Immature natural killer cell (primary cell): ENCODE measurements around the gene ZYX. TPM values are rescaled to one million over a fixed set of nuclear protein-coding genes. Genes with fewer than 3 reads are reported as not detected.

Experiments used
- DNase-seq, 3 donors: peaks; one replicate each; pipeline ENCODE4 v3.0.0; 2022; ENCODE audit warnings: mixed read lengths in 1 of 3
- H3K27ac Mint-ChIP-seq, 6 donors: one replicate each; pipeline ENCODE4 v1.8.0; 2020; ENCODE audit warnings: mixed read lengths in 6 of 6, mild to moderate bottlenecking in 5 of 6, inconsistent platforms in 4 of 6, moderate library complexity in 3 of 6
- H3K27me3 Mint-ChIP-seq, 3 donors: one replicate each; pipeline ENCODE4 v1.8.0; 2020 to 2021; ENCODE audit warnings: low read depth in 3 of 3, mild to moderate bottlenecking in 3 of 3, mixed read lengths in 3 of 3, moderate library complexity in 3 of 3, inconsistent platforms in 1 of 3
- H3K36me3 Mint-ChIP-seq, 3 donors: one replicate each; pipeline ENCODE4 v1.8.0; 2020; ENCODE audit warnings: mixed read lengths in 3 of 3, inconsistent platforms in 2 of 3, mild to moderate bottlenecking in 2 of 3
- H3K4me1 Mint-ChIP-seq, 2 donors: one replicate each; pipeline ENCODE4 v1.8.0; 2020; ENCODE audit warnings: inconsistent platforms in 2 of 2, mild to moderate bottlenecking in 2 of 2, mixed read lengths in 2 of 2, moderate library complexity in 1 of 2
- H3K4me3 Mint-ChIP-seq, 5 donors: one replicate each; pipeline ENCODE4 v1.8.0; 2020; ENCODE audit warnings: mild to moderate bottlenecking in 5 of 5, mixed read lengths in 5 of 5, inconsistent platforms in 3 of 5, moderate library complexity in 3 of 5
- H3K9me3 Mint-ChIP-seq, 6 donors: one replicate each; pipeline ENCODE4 v1.8.0; 2020; ENCODE audit warnings: mild to moderate bottlenecking in 6 of 6, mixed read lengths in 6 of 6, inconsistent platforms in 4 of 6, moderate library complexity in 3 of 6
- polyA plus RNA-seq, 3 donors: library from polyadenylated mRNA; unstranded; fragments of 300-500 nt; fragmentation: Illumina TruSeq; gene quantifications; one replicate each; pipeline ENCODE4 v1.2.3, GENCODE V29; 2021

The ZYX gene
- polyA plus RNA-seq, 3 donors from 2014 or later: 50.7 to 144 (median 51.9) TPM

GRCh38 chr7:143383642-143383957 is 2.5 kb downstream of the ZYX start:
- peaks cover 0 to 10% (median 2%) of the 10 kb centered on the region in 3 donors for H3K27me3 Mint-ChIP-seq
- peaks cover 15 to 16% of the 10 kb centered on the region in 2 donors for H3K4me1 Mint-ChIP-seq
- H3K27ac Mint-ChIP-seq: peak overlapping the region in 2 of 6 donors; percentile 13 to 40
- no peak for DNase-seq
- H3K36me3 Mint-ChIP-seq: no peaks in the 10 kb centered on the region
- H3K4me3 Mint-ChIP-seq: no peak overlapping the region
- H3K9me3 Mint-ChIP-seq: no peaks in the 10 kb centered on the region

- no peak for DNase-seq
- no peaks in the 10 kb centered on the region for H3K9me3 Mint-ChIP-seq
- H3K27me3 Mint-ChIP-seq: peaks cover 0 to 10% (median 2%) of the 10 kb centered on the region in 3 donors
- H3K36me3 Mint-ChIP-seq: peaks cover 0 to 1% (median 0%) of the 10 kb centered on the region in 3 donors
- H3K4me3 Mint-ChIP-seq: no peak overlapping the region
- H3K27ac Mint-ChIP-seq: no peak overlapping the region
- peaks cover 12% of the 10 kb centered on the region in 2 donors for H3K4me1 Mint-ChIP-seq
These were observed 3.0 kb downstream of the ZYX start for GRCh38 chr7:143384148-143384547.

GRCh38 chr7:143384661-143385631 is 3.8 kb downstream of the ZYX start:
- DNase-seq: no peak
- Mint-ChIP-seq H3K9me3 (no peaks in the 10 kb centered on the region), H3K27me3 (peaks cover 0 to 10% (median 0%) of the 10 kb centered on the region in 3 donors), H3K36me3 (peaks cover 0 to 6% (median 3%) of the 10 kb centered on the region in 3 donors), H3K4me1 (peaks cover 6 to 12% of the 10 kb centered on the region in 2 donors), H3K27ac (no peak overlapping the region), H3K4me3 (no peak overlapping the region)

GRCh38 chr7:143385891-143386781 is 5.0 kb downstream of the ZYX start:
- H3K4me3 Mint-ChIP-seq: no peak overlapping the region
- peak; percentile 71 to 76 (median 76) for DNase-seq

GRCh38 chr7:143387156-143387975 is 6.2 kb downstream of the ZYX start:
- no peak for DNase-seq
- Mint-ChIP-seq H3K9me3 (no peaks in the 10 kb centered on the region), H3K27ac (peak overlapping the region in 3 of 6 donors; percentile 20 to 32 (median 25)), H3K4me3 (no peak overlapping the region), H3K4me1 (peaks cover 5 to 13% of the 10 kb centered on the region in 2 donors), H3K27me3 (peaks cover 0 to 6% (median 0%) of the 10 kb centered on the region in 3 donors), H3K36me3 (peaks cover 0 to 12% (median 7%) of the 10 kb centered on the region in 3 donors)

More at GRCh38 chr7:143385891-143386781, 5.0 kb downstream of the ZYX start:
- no peaks in the 10 kb centered on the region for H3K9me3 Mint-ChIP-seq
- H3K36me3 Mint-ChIP-seq: peaks cover 0 to 12% (median 7%) of the 10 kb centered on the region in 3 donors
- no peak overlapping the region for H3K27ac Mint-ChIP-seq
- H3K4me1 Mint-ChIP-seq: peaks cover 5 to 13% of the 10 kb centered on the region in 2 donors
- H3K27me3 Mint-ChIP-seq: peaks cover 0 to 6% (median 0%) of the 10 kb centered on the region in 3 donors

- no peak for DNase-seq
- peaks cover 5 to 13% of the 10 kb centered on the region in 2 donors for H3K4me1 Mint-ChIP-seq
- H3K27me3 Mint-ChIP-seq: peaks cover 0 to 2% (median 0%) of the 10 kb centered on the region in 3 donors
- H3K27ac Mint-ChIP-seq: peak overlapping the region in 1 of 6 donors; percentile 46
- peaks cover 0 to 14% (median 7%) of the 10 kb centered on the region in 3 donors for H3K36me3 Mint-ChIP-seq
- H3K4me3 Mint-ChIP-seq: no peak overlapping the region
- H3K9me3 Mint-ChIP-seq: no peaks in the 10 kb centered on the region
These were observed 6.9 kb downstream of the ZYX start for GRCh38 chr7:143388051-143388450.

- no peak for DNase-seq
- H3K4me1 Mint-ChIP-seq: peaks cover 6 to 13% of the 10 kb centered on the region in 2 donors
- no peaks in the 10 kb centered on the region for H3K27me3 Mint-ChIP-seq
- peaks cover 0 to 15% (median 7%) of the 10 kb centered on the region in 3 donors for H3K36me3 Mint-ChIP-seq
- peak overlapping the region in 1 of 6 donors; percentile 46 for H3K27ac Mint-ChIP-seq
- no peaks in the 10 kb centered on the region for H3K9me3 Mint-ChIP-seq
- H3K4me3 Mint-ChIP-seq: no peak overlapping the region
These were observed 7.5 kb downstream of the ZYX start for GRCh38 chr7:143388491-143389101.

- no peak for DNase-seq
- no peaks in the 10 kb centered on the region for H3K27me3 Mint-ChIP-seq
- H3K9me3 Mint-ChIP-seq: no peaks in the 10 kb centered on the region
- H3K27ac Mint-ChIP-seq: peak overlapping the region in 3 of 6 donors; percentile 61 to 69 (median 66)
- H3K4me1 Mint-ChIP-seq: peaks cover 9 to 14% of the 10 kb centered on the region in 2 donors
- no peak overlapping the region for H3K4me3 Mint-ChIP-seq
- H3K36me3 Mint-ChIP-seq: peaks cover 0 to 15% (median 7%) of the 10 kb centered on the region in 3 donors
These were observed 8.4 kb downstream of the ZYX start for GRCh38 chr7:143389316-143390103.

GRCh38 chr7:143390104-143390772 is 9.1 kb downstream of the ZYX start:
- H3K36me3 Mint-ChIP-seq: peaks cover 0 to 15% (median 7%) of the 10 kb centered on the region in 3 donors
- H3K4me3 Mint-ChIP-seq: no peak overlapping the region
- no peaks in the 10 kb centered on the region for H3K9me3 Mint-ChIP-seq
- no peak for DNase-seq
- peaks cover 17 to 21% of the 10 kb centered on the region in 2 donors for H3K4me1 Mint-ChIP-seq
- no peaks in the 10 kb centered on the region for H3K27me3 Mint-ChIP-seq
- H3K27ac Mint-ChIP-seq: peak overlapping the region in 2 of 6 donors; percentile 52 to 61

- Mint-ChIP-seq H3K9me3 (no peaks in the 10 kb centered on the region), H3K4me1 (peaks cover 20 to 26% of the 10 kb centered on the region in 2 donors), H3K27me3 (no peaks in the 10 kb centered on the region), H3K27ac (peak overlapping the region in 1 of 6 donors; percentile 48), H3K36me3 (peaks cover 0 to 15% (median 7%) of the 10 kb centered on the region in 3 donors), H3K4me3 (no peak overlapping the region)
- no peak for DNase-seq
These were observed 9.7 kb downstream of the ZYX start for GRCh38 chr7:143390773-143391317.
